NCI-H1105 treated with DMSO at 0.1 percent for 48 hours (cell line): Measurements from ENCODE around the gene ADCY7.

Experiments
- DNase-seq: peaks from one replicate; lab custom pipeline; 2025; lab: John Stamatoyannopoulos, UW

ADCY7 gene

GRCh38 chr16:50282010-50282538, 15.7 kb downstream of the ADCY7 start:
- DNase-seq: no peak

- no peak for DNase-seq
Measured at GRCh38 chr16:50282955-50283631, 16.7 kb downstream of the ADCY7 start.

- DNase-seq: no peak
Measured at GRCh38 chr16:50284131-50284911, 18.0 kb downstream of the ADCY7 start.

- DNase-seq: no peak
Measured at GRCh38 chr16:50285406-50286003, 19.2 kb downstream of the ADCY7 start.

- DNase-seq: no peak
Measured at GRCh38 chr16:50286681-50287080, 20.3 kb downstream of the ADCY7 start.

- DNase-seq: no peak
Measured at GRCh38 chr16:50288026-50288425, 21.7 kb downstream of the ADCY7 start.

GRCh38 chr16:50288920-50289319, 22.6 kb downstream of the ADCY7 start:
- no peak for DNase-seq

GRCh38 chr16:50289950-50290764, 23.8 kb downstream of the ADCY7 start:
- DNase-seq: no peak

GRCh38 chr16:50290856-50291255, 24.5 kb downstream of the ADCY7 start:
- DNase-seq: no peak

- no peak for DNase-seq
Measured at GRCh38 chr16:50291719-50292565, 25.6 kb downstream of the ADCY7 start.

GRCh38 chr16:50292566-50292948, 26.2 kb downstream of the ADCY7 start:
- DNase-seq: no peak

GRCh38 chr16:50293041-50293783, 26.9 kb downstream of the ADCY7 start:
- no peak for DNase-seq

- no peak for DNase-seq
Measured at GRCh38 chr16:50293994-50294855, 27.9 kb downstream of the ADCY7 start.

- DNase-seq: no peak
Measured at GRCh38 chr16:50294955-50295354, 28.6 kb downstream of the ADCY7 start.

GRCh38 chr16:50295541-50296132, 29.3 kb downstream of the ADCY7 start:
- DNase-seq: no peak

GRCh38 chr16:50296807-50297206, 30.5 kb downstream of the ADCY7 start:
- no peak for DNase-seq

- no peak for DNase-seq
Measured at GRCh38 chr16:50297301-50298074, 31.1 kb downstream of the ADCY7 start.

- no peak for DNase-seq
Measured at GRCh38 chr16:50298075-50298460, 31.7 kb downstream of the ADCY7 start.
